ENCODE results near the gene ATG2A. TPM values are rescaled to one million over a fixed set of nuclear protein-coding genes. Genes with fewer than 3 reads are reported as not detected.

ATG2A gene
- polyA plus RNA-seq, 4 donors, result 18.0 to 35.7 (median 24.7) TPM

DNA sequence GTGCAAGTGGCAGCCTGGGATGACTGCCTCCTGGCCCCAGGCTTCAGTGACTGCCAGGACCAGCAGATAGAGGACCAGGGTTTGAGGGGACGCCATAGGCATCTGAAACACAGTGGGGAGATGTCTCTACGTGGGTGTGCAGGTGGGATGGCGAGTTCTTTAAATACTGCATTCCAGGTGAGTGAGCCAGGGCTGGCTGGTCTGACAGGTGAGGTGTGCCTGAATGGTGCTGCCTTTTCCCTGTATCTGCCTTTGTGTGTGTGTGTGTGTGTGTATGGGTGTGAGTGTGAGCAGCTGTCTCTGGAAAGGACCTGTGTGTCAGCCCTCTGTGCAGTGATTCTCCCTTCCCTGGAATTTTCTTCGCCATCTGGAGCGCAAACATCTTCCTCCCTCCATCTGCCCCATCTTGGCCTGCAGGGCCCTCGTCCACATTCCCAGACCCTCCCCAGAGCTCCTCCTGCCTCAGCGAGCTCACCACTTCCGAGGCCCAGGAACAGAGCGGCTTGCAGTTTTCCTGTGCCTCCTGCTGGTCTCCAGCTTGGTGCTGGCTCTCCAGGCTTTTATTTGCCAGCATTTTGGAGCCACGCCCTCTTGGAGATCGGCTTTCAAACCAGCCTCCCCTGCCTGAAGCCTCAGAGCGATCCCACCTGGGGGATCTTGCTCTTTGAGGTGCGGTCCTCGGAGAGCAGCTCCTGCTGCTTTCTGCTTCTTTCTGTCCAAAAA is 18.5 kb upstream of the ATG2A start, which contains the start of gene GPHA2:
Gene GPHA2 (minus strand): TSS at position 535 of the 723 bp plus-strand sequence. CDS start 433 bp downstream, at position 102.
- peaks cover 9 to 34% (median 11%) of the 10 kb centered on the region in 3 donors for H3K36me3 ChIP-seq (ENCODE audit: control insufficient read depth in 3 of 3, insufficient read depth in 2 of 3, low read depth in 1 of 3, low read length in 3 of 3)
- 61 to 68% (median 66%) methylated on average over 14 of the region's 14 CpGs for WGBS, 3 donors
- H3K27ac ChIP-seq (ENCODE audit: low read depth in 1 of 3, low read length in 2 of 3), result no peak within 1 kb of the TSS
- DNase-seq, result peak in 1 of 2 donors; percentile 15
- FAIRE-seq, result no peak
- peaks cover 0 to 17% (median 0%) of the 10 kb centered on the region in 3 donors for H3K4me1 ChIP-seq (ENCODE audit: control insufficient read depth in 3 of 3, insufficient read depth in 2 of 3, low read depth in 1 of 3, low read length in 2 of 3)
- peaks cover 0 to 2% (median 0%) of the 10 kb centered on the region in 3 donors for H3K27me3 ChIP-seq (ENCODE audit: control insufficient read depth in 3 of 3, insufficient read depth in 3 of 3, low read length in 3 of 3)
- H3K9me3 ChIP-seq (ENCODE audit: control insufficient read depth in 2 of 2, insufficient read depth in 1 of 2, low read depth in 1 of 2, low read length in 1 of 2), result no peaks in the 10 kb centered on the region
- H3K4me3 ChIP-seq (ENCODE audit: low read depth in 1 of 3, low read length in 3 of 3), result no peak within 1 kb of the TSS

- H3K27ac ChIP-seq (ENCODE audit: low read depth in 1 of 3, low read length in 2 of 3), result no peak overlapping the region
- 21 to 65% (median 46%) methylated on average over 27 of the region's 27 CpGs for WGBS, 3 donors
- H3K27me3 ChIP-seq (ENCODE audit: control insufficient read depth in 3 of 3, insufficient read depth in 3 of 3, low read length in 3 of 3), result peaks cover 0 to 2% (median 0%) of the 10 kb centered on the region in 3 donors
- peaks cover 11 to 40% (median 15%) of the 10 kb centered on the region in 3 donors for H3K36me3 ChIP-seq (ENCODE audit: control insufficient read depth in 3 of 3, insufficient read depth in 2 of 3, low read depth in 1 of 3, low read length in 3 of 3)
- H3K4me3 ChIP-seq (ENCODE audit: low read depth in 1 of 3, low read length in 3 of 3), result no peak overlapping the region
- no peaks in the 10 kb centered on the region for H3K9me3 ChIP-seq (ENCODE audit: control insufficient read depth in 2 of 2, insufficient read depth in 1 of 2, low read depth in 1 of 2, low read length in 1 of 2)
- FAIRE-seq, result no peak
- H3K4me1 ChIP-seq (ENCODE audit: control insufficient read depth in 3 of 3, insufficient read depth in 2 of 3, low read depth in 1 of 3, low read length in 2 of 3), result peaks cover 0 to 17% (median 0%) of the 10 kb centered on the region in 3 donors
- DNase-seq, result peak; percentile 62 to 68
These were observed 17.8 kb upstream of the ATG2A start for GRCh38 chr11:64934682-64935358.

GRCh38 chr11:64933935-64934681 is 17.1 kb upstream of the ATG2A start:
- Histone ChIP-seq H3K9me3 (ENCODE audit: control insufficient read depth in 2 of 2, insufficient read depth in 1 of 2, low read depth in 1 of 2, low read length in 1 of 2) (no peaks in the 10 kb centered on the region), H3K27ac (ENCODE audit: low read depth in 1 of 3, low read length in 2 of 3) (no peak overlapping the region), H3K36me3 (ENCODE audit: control insufficient read depth in 3 of 3, insufficient read depth in 2 of 3, low read depth in 1 of 3, low read length in 3 of 3) (peaks cover 12 to 43% (median 15%) of the 10 kb centered on the region in 3 donors), H3K4me3 (ENCODE audit: low read depth in 1 of 3, low read length in 3 of 3) (no peak overlapping the region), H3K27me3 (ENCODE audit: control insufficient read depth in 3 of 3, insufficient read depth in 3 of 3, low read length in 3 of 3) (peaks cover 0 to 2% (median 0%) of the 10 kb centered on the region in 3 donors), H3K4me1 (ENCODE audit: control insufficient read depth in 3 of 3, insufficient read depth in 2 of 3, low read depth in 1 of 3, low read length in 2 of 3) (peaks cover 0 to 17% (median 0%) of the 10 kb centered on the region in 3 donors)
- FAIRE-seq, result no peak
- 77 to 85% (median 80%) methylated on average over 10 of the region's 10 CpGs for WGBS, 3 donors
- DNase-seq, result no peak

- Histone ChIP-seq H3K27me3 (ENCODE audit: control insufficient read depth in 3 of 3, insufficient read depth in 3 of 3, low read length in 3 of 3) (peaks cover 0 to 2% (median 0%) of the 10 kb centered on the region in 3 donors), H3K36me3 (ENCODE audit: control insufficient read depth in 3 of 3, insufficient read depth in 2 of 3, low read depth in 1 of 3, low read length in 3 of 3) (peaks cover 12 to 48% (median 15%) of the 10 kb centered on the region in 3 donors), H3K27ac (ENCODE audit: low read depth in 1 of 3, low read length in 2 of 3) (no peak overlapping the region), H3K4me3 (ENCODE audit: low read depth in 1 of 3, low read length in 3 of 3) (no peak overlapping the region), H3K4me1 (ENCODE audit: control insufficient read depth in 3 of 3, insufficient read depth in 2 of 3, low read depth in 1 of 3, low read length in 2 of 3) (peaks cover 0 to 17% (median 0%) of the 10 kb centered on the region in 3 donors), H3K9me3 (ENCODE audit: control insufficient read depth in 2 of 2, insufficient read depth in 1 of 2, low read depth in 1 of 2, low read length in 1 of 2) (no peaks in the 10 kb centered on the region)
- WGBS, 3 donors, result 85 to 95% (median 91%) methylated on average over 11 to 12 of the region's 12 CpGs
- peak in 1 of 2 donors; percentile 11 for DNase-seq
- no peak for FAIRE-seq
These were observed 16.4 kb upstream of the ATG2A start for GRCh38 chr11:64933213-64933934.

DNA sequence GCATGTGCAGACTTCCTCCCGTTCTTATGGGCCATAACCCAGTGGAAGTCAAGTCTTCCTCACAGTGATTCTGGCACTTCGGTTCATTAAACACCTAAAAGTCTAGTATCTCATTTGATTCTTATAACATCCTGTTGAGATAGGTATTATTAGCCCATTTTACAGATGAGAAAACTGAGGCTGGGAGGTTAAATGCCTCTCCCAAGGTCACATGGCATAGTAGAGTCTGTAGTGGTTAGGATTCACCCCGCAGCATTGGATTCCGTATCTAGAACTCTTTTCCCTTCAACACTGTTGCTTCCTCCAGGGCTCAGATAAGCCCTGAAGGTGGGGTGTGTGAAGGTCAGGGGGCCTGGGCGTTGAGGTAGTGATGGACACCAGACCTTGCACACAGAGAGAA is 15.3 kb upstream of the ATG2A start:
- Histone ChIP-seq H3K4me3 (ENCODE audit: low read depth in 1 of 3, low read length in 3 of 3) (no peak overlapping the region), H3K36me3 (ENCODE audit: control insufficient read depth in 3 of 3, insufficient read depth in 2 of 3, low read depth in 1 of 3, low read length in 3 of 3) (peaks cover 12 to 57% (median 15%) of the 10 kb centered on the region in 3 donors), H3K27me3 (ENCODE audit: control insufficient read depth in 3 of 3, insufficient read depth in 3 of 3, low read length in 3 of 3) (peaks cover 0 to 2% (median 0%) of the 10 kb centered on the region in 3 donors), H3K4me1 (ENCODE audit: control insufficient read depth in 3 of 3, insufficient read depth in 2 of 3, low read depth in 1 of 3, low read length in 2 of 3) (peaks cover 0 to 17% (median 0%) of the 10 kb centered on the region in 3 donors), H3K9me3 (ENCODE audit: control insufficient read depth in 2 of 2, insufficient read depth in 1 of 2, low read depth in 1 of 2, low read length in 1 of 2) (no peaks in the 10 kb centered on the region), H3K27ac (ENCODE audit: low read depth in 1 of 3, low read length in 2 of 3) (no peak overlapping the region)
- 87 to 90% (median 89%) methylated on average over 5 of the region's 5 CpGs for WGBS, 3 donors
- DNase-seq, result no peak
- FAIRE-seq, result no peak

DNA sequence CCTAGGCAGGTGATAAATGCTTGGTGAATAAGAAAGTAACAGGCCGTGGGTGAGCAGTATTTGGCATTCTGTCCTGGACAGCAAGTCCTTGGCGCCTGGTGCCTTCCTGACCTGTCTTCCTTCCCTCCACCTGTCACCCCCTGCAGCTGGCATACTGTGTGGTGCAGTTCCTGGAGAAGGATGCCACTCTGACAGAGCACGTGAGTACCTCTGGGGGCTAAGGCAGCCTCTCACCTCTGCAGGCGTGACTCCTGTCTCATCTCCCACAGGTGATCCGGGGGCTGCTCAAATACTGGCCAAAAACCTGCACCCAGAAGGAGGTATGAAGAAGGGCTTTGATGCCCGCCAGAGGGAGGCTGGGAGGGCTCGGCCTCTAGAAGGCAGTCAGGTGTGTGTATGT is 14.3 kb upstream of the ATG2A start:
- WGBS, 3 donors, result 94 to 99% (median 96%) methylated on average over 7 of the region's 7 CpGs
- FAIRE-seq, result no peak

GRCh38 chr11:64930340-64930739 is 13.3 kb upstream of the ATG2A start:
- H3K4me3 ChIP-seq (ENCODE audit: low read depth in 1 of 3, low read length in 3 of 3), result no peak overlapping the region
- peaks cover 0 to 2% (median 0%) of the 10 kb centered on the region in 3 donors for H3K27me3 ChIP-seq (ENCODE audit: control insufficient read depth in 3 of 3, insufficient read depth in 3 of 3, low read length in 3 of 3)
- H3K27ac ChIP-seq (ENCODE audit: low read depth in 1 of 3, low read length in 2 of 3), result no peak overlapping the region
- FAIRE-seq (no peak), DNase-seq (no peak)
- WGBS, 3 donors, result 95 to 99% (median 96%) methylated on average over 6 of the region's 6 CpGs
- H3K9me3 ChIP-seq (ENCODE audit: control insufficient read depth in 2 of 2, insufficient read depth in 1 of 2, low read depth in 1 of 2, low read length in 1 of 2), result no peaks in the 10 kb centered on the region
- peaks cover 12 to 61% (median 15%) of the 10 kb centered on the region in 3 donors for H3K36me3 ChIP-seq (ENCODE audit: control insufficient read depth in 3 of 3, insufficient read depth in 2 of 3, low read depth in 1 of 3, low read length in 3 of 3)
- peaks cover 0 to 22% (median 7%) of the 10 kb centered on the region in 3 donors for H3K4me1 ChIP-seq (ENCODE audit: control insufficient read depth in 3 of 3, insufficient read depth in 2 of 3, low read depth in 1 of 3, low read length in 2 of 3)

More for the DNA sequence above, 14.3 kb upstream of the ATG2A start:
- H3K9me3 ChIP-seq (ENCODE audit: control insufficient read depth in 2 of 2, insufficient read depth in 1 of 2, low read depth in 1 of 2, low read length in 1 of 2), result no peaks in the 10 kb centered on the region
- no peak overlapping the region for H3K4me3 ChIP-seq (ENCODE audit: low read depth in 1 of 3, low read length in 3 of 3)
- H3K27me3 ChIP-seq (ENCODE audit: control insufficient read depth in 3 of 3, insufficient read depth in 3 of 3, low read length in 3 of 3), result no peaks in the 10 kb centered on the region
- peaks cover 12 to 59% (median 15%) of the 10 kb centered on the region in 3 donors for H3K36me3 ChIP-seq (ENCODE audit: control insufficient read depth in 3 of 3, insufficient read depth in 2 of 3, low read depth in 1 of 3, low read length in 3 of 3)
- H3K27ac ChIP-seq (ENCODE audit: low read depth in 1 of 3, low read length in 2 of 3), result no peak overlapping the region
- no peak for DNase-seq
- H3K4me1 ChIP-seq (ENCODE audit: control insufficient read depth in 3 of 3, insufficient read depth in 2 of 3, low read depth in 1 of 3, low read length in 2 of 3), result peaks cover 0 to 17% (median 0%) of the 10 kb centered on the region in 3 donors
